GM12878 (cell line): ENCODE measurements around the gene LASP1NB.

ENCODE experiments used
- ATAC-seq: fragments of 200-7000 bp; cut with Tn5 transposase; 3 replicates; pipeline ENCODE4 v1.9.1; 2020; ENCODE audit warnings: mild to moderate bottlenecking, moderate library complexity
- BruUV-seq: library from RNA; stranded (reverse); fragments of 400-500 nt; replicated peaks from 2 replicates; lab custom pipeline; 2021; lab: Mats Ljungman, UMichigan
- CTCF ChIA-PET: fragments of 300-600 bp; sonication (Branson Sonifier 250); formaldehyde crosslinking; extraction: SDS; loops from one replicate; lab custom pipeline; 2021; ENCODE audit warnings: inconsistent platforms; lab: Yijun Ruan, JAX
- POLR2A ChIA-PET: fragments of 350-600 bp; formaldehyde crosslinking; extraction: SDS; loops from one replicate; lab custom pipeline; 2021; ENCODE audit warnings: inconsistent platforms; lab: Charles Lee
- RAD21 ChIA-PET: fragments of 300-600 bp; sonication (Branson Sonifier 250); formaldehyde crosslinking; loops from one replicate; lab custom pipeline; 2023; ENCODE audit warnings: antibody characterized with exemption; ENCODE audit not compliant: unreplicated experiment; lab: Charles Lee
- SMC1A ChIA-PET: fragments of 300-600 bp; sonication (Branson Sonifier 250); formaldehyde crosslinking; loops from one replicate; lab custom pipeline; 2023; ENCODE audit not compliant: unreplicated experiment, uncharacterized antibody; lab: Charles Lee
- DNase-seq: peaks from one replicate; pipeline ENCODE4 v3.0.0-alpha.2; 2011; ENCODE audit warnings: low read depth, low spot score
- FAIRE-seq: peaks from 3 replicates; lab custom pipeline; 2011; peaks lifted over from hg19 to GRCh38; lab: Jason Lieb, UNC
- H2AFZ ChIP-seq: 2 replicates; pipeline ENCODE4 v1.6.0; 2011; ENCODE audit warnings: low read depth, low read length, control low read depth; ENCODE audit not compliant: control insufficient read depth
- H3K27ac ChIP-seq: 2 replicates; pipeline ENCODE4 v1.5.1; 2011; ENCODE audit warnings: control low read depth; ENCODE audit not compliant: control insufficient read depth, insufficient read depth
- H3K27me3 ChIP-seq, 2 experiments: replicated peaks in 1 of 2; 2 replicates each; pipeline versions ENCODE4 v1.6.0 to v1.6.1; 2011; ENCODE audit warnings: low read length in 1 of 2; ENCODE audit not compliant: control insufficient read depth in 2 of 2, insufficient read depth in 2 of 2
- H3K36me3 ChIP-seq, 2 experiments: 2 replicates each; pipeline ENCODE4 v1.5.1; 2011; ENCODE audit warnings: low read length in 1 of 2; ENCODE audit not compliant: control insufficient read depth in 2 of 2, insufficient read depth in 2 of 2
- H3K4me1 ChIP-seq: 2 replicates; pipeline ENCODE4 v1.6.1; 2011; ENCODE audit warnings: mild to moderate bottlenecking, low read length, moderate library complexity, mixed read lengths; ENCODE audit not compliant: control insufficient read depth, insufficient read depth
- H3K4me2 ChIP-seq: 2 replicates; pipeline ENCODE4 v1.6.0; 2011; ENCODE audit warnings: control low read depth; ENCODE audit not compliant: control insufficient read depth, insufficient read depth
- H3K4me3 ChIP-seq: fragments of 200-600 bp; sonication (generic); 2 replicates; pipeline ENCODE4 v1.5.1; 2016
- H3K79me2 ChIP-seq: 2 replicates; pipeline ENCODE4 v1.6.0; 2011; ENCODE audit warnings: low read length; ENCODE audit not compliant: control insufficient read depth, insufficient read depth
- H3K9ac ChIP-seq: 2 replicates; pipeline ENCODE4 v1.8.0; 2011; ENCODE audit warnings: low read length, control low read depth, mixed read lengths; ENCODE audit not compliant: control insufficient read depth, insufficient read depth
- H3K9me3 ChIP-seq: replicated peaks from 3 replicates; pipeline ENCODE4 v1.5.1; 2011; ENCODE audit warnings: mild to moderate bottlenecking, low read length; ENCODE audit not compliant: control insufficient read depth, insufficient read depth
- H4K20me1 ChIP-seq: 2 replicates; pipeline ENCODE4 v1.6.0; 2011; ENCODE audit not compliant: control insufficient read depth, insufficient read depth
- BHLHE40 ChIP-seq, 2 experiments: fragments of 450-650 bp in 1 of 2; IDR thresholded peaks; 2 replicates each; pipeline ENCODE4 v1.6.1; 2011 to 2017; ENCODE audit warnings: low read depth in 2 of 2, borderline replicate concordance in 1 of 2, improper control_type of control experiment in 1 of 2, low read length in 1 of 2, mild to moderate bottlenecking in 1 of 2
- CBX5 ChIP-seq: sonication (generic); IDR thresholded peaks from 2 replicates; pipeline ENCODE4 v1.6.1; 2016; ENCODE audit warnings: low read depth, moderate library complexity, mild to moderate bottlenecking, inconsistent platforms
- E2F4 ChIP-seq: IDR thresholded peaks from 2 replicates; pipeline ENCODE4 v1.6.1; 2012; ENCODE audit warnings: low read depth, low read length, improper control_type of control experiment
- EED ChIP-seq: sonication (generic); IDR thresholded peaks from 2 replicates; pipeline ENCODE4 v1.6.1; 2016; ENCODE audit warnings: antibody characterized with exemption, low read depth
- FOXK2 ChIP-seq: fragments of 450-650 bp; IDR thresholded peaks from 2 replicates; pipeline ENCODE4 v1.6.1; 2017; ENCODE audit warnings: mild to moderate bottlenecking, moderate library complexity
- HCFC1 ChIP-seq: fragments of 150-350 bp; IDR thresholded peaks from 2 replicates; pipeline ENCODE4 v1.6.1; 2014; ENCODE audit warnings: low read length
- IRF3 ChIP-seq: fragments of 450-650 bp; IDR thresholded peaks from 2 replicates; pipeline ENCODE4 v1.6.1; 2014; ENCODE audit warnings: mild to moderate bottlenecking
- MAX ChIP-seq: IDR thresholded peaks from 2 replicates; pipeline ENCODE4 v1.6.1; 2012; ENCODE audit warnings: low read depth, low read length, improper control_type of control experiment
- MXI1 ChIP-seq: fragments of 150-350 bp; IDR thresholded peaks from 2 replicates; pipeline ENCODE4 v1.6.1; 2011; ENCODE audit warnings: low read depth, mild to moderate bottlenecking, inconsistent platforms, low read length, improper control_type of control experiment
- NRF1 ChIP-seq: conservative IDR thresholded peaks from 2 replicates; pipeline ENCODE4 v1.6.1; 2011; ENCODE audit warnings: mild to moderate bottlenecking, low read depth, low read length, improper control_type of control experiment
- POLR2AphosphoS2 ChIP-seq: IDR thresholded peaks from 2 replicates; pipeline ENCODE4 v1.6.1; 2011; ENCODE audit warnings: low read depth, mild to moderate bottlenecking, low read length, improper control_type of control experiment, moderate library complexity
- SIN3A ChIP-seq: IDR thresholded peaks from 2 replicates; pipeline ENCODE4 v1.6.1; 2012; ENCODE audit warnings: low read depth, low read length, improper control_type of control experiment
- SMAD1 ChIP-seq: fragments of 450-650 bp; IDR thresholded peaks from 2 replicates; pipeline ENCODE4 v1.6.1; 2018; ENCODE audit warnings: mild to moderate bottlenecking, low read depth; ENCODE audit not compliant: partially characterized antibody
- SMARCA5 ChIP-seq: fragments of 450-650 bp; IDR thresholded peaks from 2 replicates; pipeline ENCODE4 v1.6.1; 2017; ENCODE audit warnings: mild to moderate bottlenecking
- SMC3 ChIP-seq: IDR thresholded peaks from 2 replicates; pipeline ENCODE4 v1.6.1; 2011; ENCODE audit warnings: low read length, improper control_type of control experiment, borderline replicate concordance
- SUPT20H ChIP-seq: IDR thresholded peaks from 2 replicates; pipeline ENCODE4 v1.6.1; 2011; ENCODE audit warnings: low read depth, mild to moderate bottlenecking, low read length, moderate library complexity, borderline replicate concordance; ENCODE audit not compliant: control insufficient read depth
- TAF1 ChIP-seq: IDR thresholded peaks from 2 replicates; pipeline ENCODE4 v1.6.1; 2011; ENCODE audit warnings: mild to moderate bottlenecking, low read depth, low read length, borderline replicate concordance
- WRNIP1 ChIP-seq: IDR thresholded peaks from 2 replicates; pipeline ENCODE4 v1.6.1; 2011; ENCODE audit warnings: low read depth, low read length, improper control_type of control experiment, borderline replicate concordance
- ZNF24 ChIP-seq: fragments of 450-650 bp; IDR thresholded peaks from 2 replicates; pipeline ENCODE4 v1.6.1; 2017; ENCODE audit warnings: antibody characterized with exemption, mild to moderate bottlenecking
- WGBS: methylation state at CpG from one replicate; pipeline ENCODE4 v1.1.6; 2016; ENCODE audit warnings: low lambda C conversion rate; ENCODE audit not compliant: insufficient replicate concordance, insufficient coverage; ENCODE audit errors: missing lambda C conversion rate; 5-methylcytosine and 5-hydroxymethylcytosine counted together
- in situ Hi-C: fragments of 300-500 bp; cut with MboI; formaldehyde crosslinking; loops from 9 replicates; pipeline ENCODE4 v1.14.3; 2018; ENCODE audit warnings: mixed read lengths
- intact Hi-C: fragments of 100-400 bp; cut with micrococcal nuclease; formaldehyde crosslinking; loops from one replicate; pipeline ENCODE4 v1.14.2; 2022; ENCODE audit not compliant: unreplicated experiment

Gene LASP1NB

DNA sequence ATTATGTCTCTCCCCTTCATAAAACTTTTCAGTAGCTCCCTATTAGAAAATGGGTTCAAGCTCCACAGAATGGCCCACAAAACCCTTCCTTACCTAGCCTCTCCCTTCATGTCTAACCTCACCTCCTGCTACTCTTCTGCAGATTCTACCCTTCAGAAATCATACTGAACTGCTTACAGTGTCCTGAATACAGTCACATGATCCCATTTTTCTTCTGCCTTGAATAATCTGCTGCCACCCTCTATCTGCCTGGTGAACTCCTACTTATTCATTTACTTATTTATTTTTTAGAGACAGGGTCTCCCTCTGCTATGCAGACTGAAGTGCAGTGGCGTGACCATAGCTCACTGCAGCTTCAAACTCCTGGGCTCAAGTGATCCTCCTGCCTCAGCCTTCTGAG, 15.0 kb downstream of the LASP1NB start:
- H2AFZ ChIP-seq, result no peak overlapping the region
- H3K9ac ChIP-seq, result no peak overlapping the region
- no peaks in the 10 kb centered on the region for H3K9me3 ChIP-seq
- ATAC-seq (no peak), FAIRE-seq (no peak), DNase-seq (no peak)
- ChIA-PET RAD21 (no interaction called here), SMC1A (interaction anchor here (0.9 to 1.2 kb wide), 3 partner anchors 23 to 69 kb away, joined by 3 read pairs; no protein-coding TSS in a partner anchor), POLR2A (no interaction called here), CTCF (interaction anchor here (1.1 to 1.7 kb wide), 2 partner anchors 53 to 69 kb away, joined by 3 read pairs; no protein-coding TSS in a partner anchor)
- no peak overlapping the region for H3K4me3 ChIP-seq
- TF ChIP-seq WRNIP1 (no peak), MAX (no peak), SMARCA5 (no peak), NRF1 (no peak), HCFC1 (no peak), MXI1 (no peak), SIN3A (no peak), BHLHE40 (IDR thresholded peaks at IDR 0.05; ENCODE audit: borderline replicate concordance in 1 of 2, low read depth in 2 of 2, low read length in 1 of 2) (no peak), TAF1 (no peak), SUPT20H (no peak), FOXK2 (no peak), EED (no peak), ZNF24 (no peak), SMAD1 (no peak), IRF3 (no peak), SMC3 (no peak), CBX5 (no peak), E2F4 (no peak), POLR2AphosphoS2 (no peak)
- no peaks in the 10 kb centered on the region for H4K20me1 ChIP-seq
- H3K4me1 ChIP-seq, result peaks cover 7% of the 10 kb centered on the region; the same call in 1 of the 2 replicates
- H3K36me3 ChIP-seq, result no peaks in the 10 kb centered on the region
- no peak overlapping the region for H3K4me2 ChIP-seq
- WGBS, result 83% methylated on average over 1 of the region's 1 CpG
- H3K79me2 ChIP-seq, result no peaks in the 10 kb centered on the region
- no peak overlapping the region for H3K27ac ChIP-seq
- no TSS peak for BruUV-seq
- in situ Hi-C loops (no loop called here), intact Hi-C loops (no loop called here)
- H3K27me3 ChIP-seq, result no peaks in the 10 kb centered on the region
